ENCODE results near the gene SLC2A13.

DNA sequence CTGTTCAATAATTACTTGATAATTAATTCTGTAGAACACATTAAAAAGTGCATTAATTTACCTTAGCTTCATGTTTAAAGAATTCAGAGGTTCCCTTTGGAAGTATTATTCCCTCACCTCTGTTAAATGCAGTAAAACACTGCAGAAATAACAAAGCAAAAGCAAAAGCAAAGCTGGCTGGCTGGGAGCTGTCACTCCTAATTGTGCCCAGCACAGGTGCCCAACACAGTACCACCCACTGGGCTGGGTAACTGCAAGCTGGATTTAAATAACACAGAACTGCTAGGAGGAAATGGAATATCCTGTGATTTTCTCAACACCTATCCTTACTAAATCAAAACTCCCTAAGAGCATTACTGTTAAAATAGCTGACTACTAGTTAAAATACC, 72.6 kb downstream of the SLC2A13 start:
- TF ChIP-seq, protein P1, sequence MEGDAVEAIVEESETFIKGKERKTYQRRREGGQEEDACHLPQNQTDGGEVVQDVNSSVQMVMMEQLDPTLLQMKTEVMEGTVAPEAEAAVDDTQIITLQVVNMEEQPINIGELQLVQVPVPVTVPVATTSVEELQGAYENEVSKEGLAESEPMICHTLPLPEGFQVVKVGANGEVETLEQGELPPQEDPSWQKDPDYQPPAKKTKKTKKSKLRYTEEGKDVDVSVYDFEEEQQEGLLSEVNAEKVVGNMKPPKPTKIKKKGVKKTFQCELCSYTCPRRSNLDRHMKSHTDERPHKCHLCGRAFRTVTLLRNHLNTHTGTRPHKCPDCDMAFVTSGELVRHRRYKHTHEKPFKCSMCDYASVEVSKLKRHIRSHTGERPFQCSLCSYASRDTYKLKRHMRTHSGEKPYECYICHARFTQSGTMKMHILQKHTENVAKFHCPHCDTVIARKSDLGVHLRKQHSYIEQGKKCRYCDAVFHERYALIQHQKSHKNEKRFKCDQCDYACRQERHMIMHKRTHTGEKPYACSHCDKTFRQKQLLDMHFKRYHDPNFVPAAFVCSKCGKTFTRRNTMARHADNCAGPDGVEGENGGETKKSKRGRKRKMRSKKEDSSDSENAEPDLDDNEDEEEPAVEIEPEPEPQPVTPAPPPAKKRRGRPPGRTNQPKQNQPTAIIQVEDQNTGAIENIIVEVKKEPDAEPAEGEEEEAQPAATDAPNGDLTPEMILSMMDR (IDR thresholded peaks at IDR 0.05), result no peak
- no peak for TF ChIP-seq POLR2A (IDR thresholded peaks at IDR 0.05)
